H1 (cell line): ENCODE results near the gene FGR. TPM values are rescaled to one million over a fixed set of nuclear protein-coding genes. Genes with fewer than 3 reads are reported as not detected.

ENCODE experiments used
- CEBPB ChIP-seq: IDR thresholded peaks from 2 replicates; pipeline ENCODE4 v1.6.1; 2012; ENCODE audit warnings: low read depth, low read length
- CHD7 ChIP-seq: fragments of 300-600 bp; sonication (generic); IDR thresholded peaks from 2 replicates; pipeline ENCODE4 v1.7.1; 2012; ENCODE audit warnings: low read length, moderate library complexity, mild to moderate bottlenecking, inconsistent platforms; ENCODE audit not compliant: insufficient replicate concordance
- CTCF ChIP-seq, 3 experiments: IDR thresholded peaks; 1 replicate in 2 of 3; 2 replicates in 1 of 3; pipeline versions ENCODE4 v1.5.1 to v1.6.1; 2011; ENCODE audit warnings: low read length in 3 of 3, mild to moderate bottlenecking in 3 of 3, inconsistent platforms in 2 of 3, low read depth in 1 of 3, moderate library complexity in 1 of 3; ENCODE audit not compliant: insufficient read depth in 1 of 3; ENCODE audit errors: control extremely low read depth in 1 of 3
- EZH2 ChIP-seq: fragments of 200-600 bp; sonication (generic); IDR thresholded peaks from 2 replicates; pipeline ENCODE4 v1.7.1; 2012; ENCODE audit warnings: low read depth, mild to moderate bottlenecking, moderate library complexity, low read length, inconsistent platforms; ENCODE audit not compliant: severe bottlenecking
- RAD21 ChIP-seq, 2 experiments: IDR thresholded peaks in 1 of 2; conservative IDR thresholded peaks in 1 of 2; 2 replicates each; pipeline ENCODE4 v1.6.1; 2011; ENCODE audit warnings: low read depth in 2 of 2, low read length in 2 of 2, improper control_type of control experiment in 1 of 2, inconsistent platforms in 1 of 2, mild to moderate bottlenecking in 1 of 2, moderate library complexity in 1 of 2
- SP2 ChIP-seq: IDR thresholded peaks from 2 replicates; pipeline ENCODE4 v1.6.1; 2012; ENCODE audit warnings: mild to moderate bottlenecking, low read length, inconsistent platforms
- YY1 ChIP-seq: IDR thresholded peaks from 2 replicates; pipeline ENCODE4 v1.6.1; 2011; ENCODE audit warnings: low read depth, mild to moderate bottlenecking, low read length
- polyA plus RNA-seq, 7 experiments: library from polyadenylated mRNA; depleted of rRNA in 3 of 7; stranded (reverse) in 5 of 7; unstranded in 2 of 7; fragments of >200 nt in 5 of 7; fragments of 200-250 nt in 2 of 7; gene quantifications; 1 replicate in 5 of 7; 2 replicates in 1 of 7; 4 replicates in 1 of 7; pipeline versions ENCODE4 v1.2.1 to v1.2.3, GENCODE V29; 2011 to 2013; ENCODE audit warnings: missing spikeins in 2 of 7, mixed read lengths in 2 of 7
- total RNA-seq: library from RNA; stranded (reverse); fragmentation: NEBNext Ultra II Directional; extraction: Animal tissue kit (Norgen Biotek cat#: 25700); gene quantifications from 2 replicates; pipeline ENCODE4 v1.2.1, GENCODE V29; 2021
- TF ChIP-seq, protein P1 (sequence below): IDR thresholded peaks from 2 replicates; pipeline ENCODE4 v1.6.1; 2011; ENCODE audit warnings: low read depth, mild to moderate bottlenecking, low read length; ENCODE audit not compliant: insufficient read depth

The FGR gene
- total and polyA plus RNA-seq, 2 of the 8 experiments (the other 6 are each of a cell fraction or from before 2014, with no cell fraction given): 0.22 to 0.95 TPM

GRCh38 chr1:27627061-27627460 lies 7.9 kb downstream of the FGR start (continued):
- no peak for TF ChIP-seq CHD7
- no peak for TF ChIP-seq RAD21 (IDR thresholded peaks at IDR 0.05 in 1 of 2, conservative IDR thresholded peaks at IDR 0.05 in 1 of 2; ENCODE audit: low read depth in 2 of 2, low read length in 2 of 2)
- TF ChIP-seq, protein P1, sequence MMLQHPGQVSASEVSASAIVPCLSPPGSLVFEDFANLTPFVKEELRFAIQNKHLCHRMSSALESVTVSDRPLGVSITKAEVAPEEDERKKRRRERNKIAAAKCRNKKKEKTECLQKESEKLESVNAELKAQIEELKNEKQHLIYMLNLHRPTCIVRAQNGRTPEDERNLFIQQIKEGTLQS: no peak
- TF ChIP-seq EZH2: no peak
- no peak for TF ChIP-seq CEBPB
- TF ChIP-seq SP2: no peak
- no peak for TF ChIP-seq CTCF (IDR thresholded peaks at IDR 0.05; ENCODE audit: control extremely low read depth in 1 of 3, insufficient read depth in 1 of 3, low read depth in 1 of 3, low read length in 3 of 3)
- TF ChIP-seq YY1: no peak
